ENCODE results near the gene PRXL2B. TPM values are rescaled to one million over a fixed set of nuclear protein-coding genes. Genes with fewer than 3 reads are reported as not detected.

The PRXL2B gene
- total RNA-seq, 1 donor from 2014 or later, result 40.3 TPM

GRCh38 chr1:2631136-2632050, 44.8 kb downstream of the PRXL2B start:
- Mint-ChIP-seq H3K36me3 (no peaks in the 10 kb centered on the region), H3K27ac (no peak overlapping the region), H3K27me3 (peaks cover 48% of the 10 kb centered on the region), H3K4me3 (no peak overlapping the region), H3K9me3 (no peaks in the 10 kb centered on the region), H3K4me1 (ENCODE audit: unreplicated experiment) (peaks cover 6% of the 10 kb centered on the region)
- peak; percentile 64 for DNase-seq (ENCODE audit: extremely low spot score, unreplicated experiment)
- TF ChIP-seq, protein P1, sequence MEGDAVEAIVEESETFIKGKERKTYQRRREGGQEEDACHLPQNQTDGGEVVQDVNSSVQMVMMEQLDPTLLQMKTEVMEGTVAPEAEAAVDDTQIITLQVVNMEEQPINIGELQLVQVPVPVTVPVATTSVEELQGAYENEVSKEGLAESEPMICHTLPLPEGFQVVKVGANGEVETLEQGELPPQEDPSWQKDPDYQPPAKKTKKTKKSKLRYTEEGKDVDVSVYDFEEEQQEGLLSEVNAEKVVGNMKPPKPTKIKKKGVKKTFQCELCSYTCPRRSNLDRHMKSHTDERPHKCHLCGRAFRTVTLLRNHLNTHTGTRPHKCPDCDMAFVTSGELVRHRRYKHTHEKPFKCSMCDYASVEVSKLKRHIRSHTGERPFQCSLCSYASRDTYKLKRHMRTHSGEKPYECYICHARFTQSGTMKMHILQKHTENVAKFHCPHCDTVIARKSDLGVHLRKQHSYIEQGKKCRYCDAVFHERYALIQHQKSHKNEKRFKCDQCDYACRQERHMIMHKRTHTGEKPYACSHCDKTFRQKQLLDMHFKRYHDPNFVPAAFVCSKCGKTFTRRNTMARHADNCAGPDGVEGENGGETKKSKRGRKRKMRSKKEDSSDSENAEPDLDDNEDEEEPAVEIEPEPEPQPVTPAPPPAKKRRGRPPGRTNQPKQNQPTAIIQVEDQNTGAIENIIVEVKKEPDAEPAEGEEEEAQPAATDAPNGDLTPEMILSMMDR (conservative IDR thresholded peaks at IDR 0.05), result no peak

- peaks cover 46% of the 10 kb centered on the region for H3K27me3 Mint-ChIP-seq
- H3K4me1 Mint-ChIP-seq (ENCODE audit: unreplicated experiment), result peaks cover 6% of the 10 kb centered on the region
- TF ChIP-seq, protein P1 (conservative IDR thresholded peaks at IDR 0.05), result no peak
- H3K9me3 Mint-ChIP-seq, result no peaks in the 10 kb centered on the region
- H3K4me3 Mint-ChIP-seq, result no peak overlapping the region
- no peaks in the 10 kb centered on the region for H3K36me3 Mint-ChIP-seq
- peak; percentile 57 for DNase-seq (ENCODE audit: extremely low spot score, unreplicated experiment)
- no peak overlapping the region for H3K27ac Mint-ChIP-seq
Measured at GRCh38 chr1:2632051-2632430, 45.5 kb downstream of the PRXL2B start.

GRCh38 chr1:2632561-2633361, 46.2 kb downstream of the PRXL2B start, which contains the start of gene MMEL1:
Gene MMEL1 (minus strand): TSS chr1:2633016. CDS start chr1:2629484, 3,532 bp downstream.
- Mint-ChIP-seq H3K9me3 (no peaks in the 10 kb centered on the region), H3K27me3 (peaks cover 43% of the 10 kb centered on the region), H3K4me3 (no peak within 1 kb of the TSS), H3K27ac (no peak within 1 kb of the TSS), H3K4me1 (ENCODE audit: unreplicated experiment) (peaks cover 6% of the 10 kb centered on the region), H3K36me3 (no peaks in the 10 kb centered on the region)
- TF ChIP-seq, protein P1 (conservative IDR thresholded peaks at IDR 0.05), result no peak
- peak; percentile 66 for DNase-seq (ENCODE audit: extremely low spot score, unreplicated experiment)

DNA sequence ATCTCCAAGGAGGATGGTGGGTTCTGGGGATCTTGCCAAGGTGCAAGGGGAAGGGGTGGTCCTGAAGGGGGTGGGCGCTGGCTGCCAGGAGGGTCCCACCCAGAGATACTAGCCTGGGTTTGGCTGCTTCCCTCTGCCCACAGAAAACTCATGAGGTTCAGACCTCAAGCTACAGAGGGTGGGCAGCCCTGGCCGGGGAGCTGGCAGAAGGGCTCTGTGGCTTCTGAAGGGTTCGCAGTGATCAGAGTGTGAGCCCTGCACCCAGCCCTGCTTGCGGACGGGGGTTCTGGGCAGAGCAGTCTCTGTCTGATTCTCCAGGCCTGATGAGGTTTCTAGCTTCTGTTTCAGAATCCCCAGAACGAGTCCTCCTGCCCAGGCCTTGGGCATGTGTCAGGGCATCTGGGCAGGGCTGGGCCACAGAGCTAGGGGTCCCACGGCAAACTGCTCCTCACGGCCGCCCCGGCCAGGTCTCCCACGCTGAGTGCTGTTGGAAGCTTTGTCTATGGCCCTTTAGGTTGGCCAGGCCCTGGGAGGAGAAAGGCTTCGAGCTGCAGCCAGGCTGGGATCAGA, 46.9 kb downstream of the PRXL2B start:
- TF ChIP-seq, protein P1 (conservative IDR thresholded peaks at IDR 0.05), result no peak
- peaks cover 41% of the 10 kb centered on the region for H3K27me3 Mint-ChIP-seq
- no peak overlapping the region for H3K4me3 Mint-ChIP-seq
- H3K36me3 Mint-ChIP-seq, result no peaks in the 10 kb centered on the region
- H3K27ac Mint-ChIP-seq, result no peak overlapping the region
- DNase-seq (ENCODE audit: extremely low spot score, unreplicated experiment), result peak; percentile 57
- H3K4me1 Mint-ChIP-seq (ENCODE audit: unreplicated experiment), result peaks cover 6% of the 10 kb centered on the region
- no peaks in the 10 kb centered on the region for H3K9me3 Mint-ChIP-seq

DNA sequence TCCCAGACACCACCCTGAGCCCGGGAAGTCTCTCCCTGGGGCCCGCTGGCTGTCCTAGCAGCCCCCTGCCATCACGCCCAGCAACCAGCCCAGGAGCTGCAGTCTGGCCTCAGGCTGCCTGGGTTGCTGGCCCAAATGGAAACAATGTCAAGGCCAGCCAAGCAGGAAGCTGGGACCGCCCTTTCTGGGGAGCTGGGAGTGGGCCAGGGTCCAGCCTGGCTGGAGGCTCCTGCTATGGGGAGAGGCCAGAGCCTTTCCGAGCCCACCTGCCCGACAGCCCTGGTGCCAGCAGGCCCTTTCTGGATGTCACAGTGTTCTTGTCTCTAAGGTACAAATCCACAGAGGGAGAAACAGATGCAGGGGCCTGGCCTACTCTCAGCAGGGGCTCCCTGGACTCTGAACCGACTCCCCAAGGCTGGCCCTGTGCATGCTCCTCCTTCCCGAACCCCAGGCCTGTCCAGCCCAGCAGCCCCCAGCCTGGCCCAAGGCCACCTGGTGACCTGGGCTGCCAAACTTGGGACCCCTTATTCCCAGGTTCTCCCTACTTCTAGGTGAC, 47.4 kb downstream of the PRXL2B start:
- H3K9me3 Mint-ChIP-seq, result no peaks in the 10 kb centered on the region
- H3K4me1 Mint-ChIP-seq (ENCODE audit: unreplicated experiment), result peaks cover 6% of the 10 kb centered on the region
- TF ChIP-seq, protein P1 (conservative IDR thresholded peaks at IDR 0.05), result no peak
- H3K4me3 Mint-ChIP-seq, result no peak overlapping the region
- H3K36me3 Mint-ChIP-seq, result no peaks in the 10 kb centered on the region
- no peak overlapping the region for H3K27ac Mint-ChIP-seq
- DNase-seq (ENCODE audit: extremely low spot score, unreplicated experiment), result peak; percentile 68
- H3K27me3 Mint-ChIP-seq, result peaks cover 41% of the 10 kb centered on the region

Measured in type B pancreatic cell (in vitro differentiated cells).